Tibial nerve (tissue), 4 donors: Measurements from ENCODE around the gene UBR4. TPM values are rescaled to one million over a fixed set of nuclear protein-coding genes. Genes with fewer than 3 reads are reported as not detected.

Experiments used
- DNase-seq, 2 donors: peaks; one replicate each; pipeline ENCODE4 v3.0.0-alpha.2; 2019; ENCODE audit warnings: low spot score in 2 of 2
- H3K27ac ChIP-seq, 4 donors: fragments of 200-600 bp; sonication (generic) in 3 of 4; one replicate each; pipeline ENCODE4 v1.5.1; 2017 to 2019; ENCODE audit warnings: mild to moderate bottlenecking in 1 of 4
- H3K27me3 ChIP-seq, 2 donors: fragments of 200-600 bp; sonication (generic) in 1 of 2; one replicate each; pipeline versions ENCODE4 v1.5.1 to v1.6.0; 2017 to 2019
- H3K36me3 ChIP-seq, 3 donors: fragments of 200-600 bp; sonication (generic); one replicate each; pipeline ENCODE4 v1.5.1; 2018 to 2019
- H3K4me1 ChIP-seq, 4 donors: fragments of 200-600 bp; sonication (generic) in 3 of 4; one replicate each; pipeline ENCODE4 v1.5.1; 2017 to 2019
- H3K4me3 ChIP-seq, 4 donors: fragments of 200-600 bp; sonication (generic) in 3 of 4; one replicate each; pipeline ENCODE4 v1.5.1; 2017 to 2019; ENCODE audit warnings: mild to moderate bottlenecking in 1 of 4, moderate library complexity in 1 of 4
- H3K9me3 ChIP-seq, 4 donors: fragments of 200-600 bp; sonication (generic) in 3 of 4; one replicate each; pipeline ENCODE4 v1.5.1; 2017 to 2019
- EP300 ChIP-seq, 2 donors: sonication (generic); formaldehyde crosslinking; IDR thresholded peaks; one replicate each; pipeline ENCODE4 v1.6.1; 2017; ENCODE audit warnings: antibody characterized with exemption in 2 of 2, mild to moderate bottlenecking in 1 of 2
- POLR2A ChIP-seq, 2 donors: fragments of 450-650 bp; IDR thresholded peaks; one replicate each; pipeline ENCODE4 v1.6.1; 2017; ENCODE audit warnings: antibody characterized with exemption in 2 of 2, mild to moderate bottlenecking in 2 of 2, moderate library complexity in 2 of 2
- WGBS, 2 donors: methylation state at CpG; one replicate each; pipeline ENCODE4 v1.1.5; 2018; 5-methylcytosine and 5-hydroxymethylcytosine counted together
- total RNA-seq, 4 donors: library from RNA; depleted of rRNA; stranded (reverse); fragments of >200 nt; gene quantifications; one replicate each; pipeline ENCODE4 v1.1.0, GENCODE V29; 2016
- TF ChIP-seq, protein P1 (sequence below), 5 experiments: fragments of 200-600 bp in 3 of 5; fragments of 450-650 bp in 2 of 5; sonication (generic) in 3 of 5; IDR thresholded peaks; one replicate each; pipeline ENCODE4 v1.5.1; 2016 to 2019; ENCODE audit warnings: antibody characterized with exemption in 5 of 5, mild to moderate bottlenecking in 3 of 5, moderate library complexity in 2 of 5

UBR4 gene
- total RNA-seq, 4 donors from 2014 or later, result 107 to 190 (median 142) TPM

DNA sequence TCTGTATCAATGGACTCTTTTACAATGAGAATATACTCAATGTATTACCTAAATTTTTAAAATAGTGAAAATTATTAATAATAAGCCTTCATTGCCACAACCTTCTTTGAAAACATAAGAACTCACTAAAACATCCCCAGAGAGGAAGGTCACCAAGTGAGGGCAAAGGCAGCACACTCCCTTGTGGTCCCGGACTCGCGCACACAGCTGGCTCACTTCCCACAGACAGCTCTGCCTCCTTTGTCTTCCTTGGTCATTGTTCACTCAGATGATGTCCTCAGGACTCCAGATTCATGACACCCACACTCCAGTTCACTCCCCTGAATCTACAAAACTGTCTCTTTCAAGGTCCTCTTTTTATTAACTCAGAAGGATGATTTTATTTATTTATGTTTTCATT lies 19.2 kb upstream of the UBR4 start:
- Histone ChIP-seq H3K27me3 (no peaks in the 10 kb centered on the region), H3K9me3 (no peaks in the 10 kb centered on the region), H3K36me3 (peaks cover 6 to 100% (median 28%) of the 10 kb centered on the region in 3 donors), H3K4me1 (peaks cover 0 to 15% (median 0%) of the 10 kb centered on the region in 4 donors), H3K27ac (no peak overlapping the region), H3K4me3 (no peak overlapping the region)
- no peak for DNase-seq
- WGBS, 2 donors, result 64 to 74% methylated on average over 3 of the region's 3 CpGs
- TF ChIP-seq POLR2A (IDR thresholded peaks at IDR 0.05), result no peak
- TF ChIP-seq EP300 (IDR thresholded peaks at IDR 0.05), result no peak
- TF ChIP-seq, protein P1, sequence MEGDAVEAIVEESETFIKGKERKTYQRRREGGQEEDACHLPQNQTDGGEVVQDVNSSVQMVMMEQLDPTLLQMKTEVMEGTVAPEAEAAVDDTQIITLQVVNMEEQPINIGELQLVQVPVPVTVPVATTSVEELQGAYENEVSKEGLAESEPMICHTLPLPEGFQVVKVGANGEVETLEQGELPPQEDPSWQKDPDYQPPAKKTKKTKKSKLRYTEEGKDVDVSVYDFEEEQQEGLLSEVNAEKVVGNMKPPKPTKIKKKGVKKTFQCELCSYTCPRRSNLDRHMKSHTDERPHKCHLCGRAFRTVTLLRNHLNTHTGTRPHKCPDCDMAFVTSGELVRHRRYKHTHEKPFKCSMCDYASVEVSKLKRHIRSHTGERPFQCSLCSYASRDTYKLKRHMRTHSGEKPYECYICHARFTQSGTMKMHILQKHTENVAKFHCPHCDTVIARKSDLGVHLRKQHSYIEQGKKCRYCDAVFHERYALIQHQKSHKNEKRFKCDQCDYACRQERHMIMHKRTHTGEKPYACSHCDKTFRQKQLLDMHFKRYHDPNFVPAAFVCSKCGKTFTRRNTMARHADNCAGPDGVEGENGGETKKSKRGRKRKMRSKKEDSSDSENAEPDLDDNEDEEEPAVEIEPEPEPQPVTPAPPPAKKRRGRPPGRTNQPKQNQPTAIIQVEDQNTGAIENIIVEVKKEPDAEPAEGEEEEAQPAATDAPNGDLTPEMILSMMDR (IDR thresholded peaks at IDR 0.05), result no peak

DNA sequence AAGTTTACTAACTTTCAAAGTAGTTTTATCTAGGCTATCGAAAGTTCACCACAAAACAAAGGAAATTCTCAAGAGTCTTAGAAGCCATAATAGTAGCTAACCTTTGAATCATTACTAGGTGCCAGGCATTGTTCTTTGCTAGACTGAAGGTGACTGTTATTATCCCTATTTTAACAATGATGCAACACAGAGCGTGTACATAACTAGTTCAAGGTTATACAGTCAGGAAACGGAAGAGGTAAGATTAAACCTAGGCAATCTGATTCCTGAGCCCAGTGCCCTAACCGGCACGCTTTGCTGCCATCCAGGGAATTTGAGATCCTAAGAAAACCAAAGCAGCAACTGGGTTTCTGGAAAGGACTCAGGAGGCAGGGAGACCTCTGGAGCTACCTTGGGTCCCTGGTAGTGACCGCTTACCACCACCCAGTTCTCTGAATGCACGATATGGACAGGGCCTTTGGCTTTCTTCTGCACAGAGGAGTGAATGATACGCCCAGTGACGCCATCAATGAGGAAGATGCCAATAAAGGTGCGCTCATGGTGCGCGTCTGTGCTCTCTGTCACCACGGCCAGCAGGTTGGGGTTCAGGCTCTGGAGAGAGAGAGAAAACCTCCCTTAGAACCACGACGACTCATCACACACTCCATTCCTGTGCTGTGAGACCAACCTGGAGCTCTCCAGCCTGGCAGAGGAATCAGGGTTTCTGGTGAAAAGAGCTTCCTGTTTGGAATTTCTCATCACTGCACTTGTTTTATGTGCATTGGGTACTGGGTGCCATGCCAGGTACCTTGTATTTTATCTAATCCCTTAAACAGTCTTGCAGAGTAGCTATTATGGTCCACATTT lies 13.1 kb upstream of the UBR4 start:
- H3K4me3 ChIP-seq, result no peak overlapping the region
- H3K4me1 ChIP-seq, result no peaks in the 10 kb centered on the region
- no peak for DNase-seq
- TF ChIP-seq EP300 (IDR thresholded peaks at IDR 0.05) (no peak), POLR2A (IDR thresholded peaks at IDR 0.05) (no peak)
- TF ChIP-seq, protein P1 (IDR thresholded peaks at IDR 0.05), result no peak
- no peak overlapping the region for H3K27ac ChIP-seq
- H3K9me3 ChIP-seq, result no peaks in the 10 kb centered on the region
- H3K27me3 ChIP-seq, result no peaks in the 10 kb centered on the region
- 91 to 93% methylated on average over 15 of the region's 15 CpGs for WGBS, 2 donors
- H3K36me3 ChIP-seq, result peaks cover 6 to 100% (median 37%) of the 10 kb centered on the region in 3 donors

GRCh38 chr1:19222573-19222972 lies 12.5 kb upstream of the UBR4 start:
- H3K4me1 ChIP-seq, result no peaks in the 10 kb centered on the region
- TF ChIP-seq, protein P1 (IDR thresholded peaks at IDR 0.05), result no peak
- TF ChIP-seq EP300 (IDR thresholded peaks at IDR 0.05) (no peak), POLR2A (IDR thresholded peaks at IDR 0.05) (no peak)
- H3K36me3 ChIP-seq, result peaks cover 6 to 100% (median 37%) of the 10 kb centered on the region in 3 donors
- DNase-seq, result no peak
- no peaks in the 10 kb centered on the region for H3K27me3 ChIP-seq
- WGBS, 2 donors, result 92 to 93% methylated on average over 11 of the region's 11 CpGs
- H3K4me3 ChIP-seq, result no peak overlapping the region
- no peak overlapping the region for H3K27ac ChIP-seq
- no peaks in the 10 kb centered on the region for H3K9me3 ChIP-seq

DNA sequence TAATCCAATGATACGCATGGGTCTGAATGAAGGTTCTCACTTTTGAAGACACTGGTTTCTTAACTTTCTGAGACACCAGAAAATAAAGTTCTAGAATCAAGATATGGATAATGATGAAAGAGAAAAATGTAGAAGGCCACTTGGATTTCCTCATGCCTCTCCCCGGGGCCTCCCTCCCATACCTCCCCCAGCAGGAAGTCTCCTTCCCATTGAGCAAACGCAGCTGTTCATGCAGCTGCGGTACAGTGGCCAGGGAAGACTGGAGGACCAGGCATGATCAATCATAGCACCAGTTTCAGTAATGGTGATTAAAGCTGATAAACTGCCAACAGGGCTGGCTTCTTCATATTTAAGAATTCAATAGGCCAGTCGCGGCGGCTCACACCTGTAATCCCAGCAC lies 10.9 kb upstream of the UBR4 start:
- DNase-seq, result no peak

More for the DNA sequence above, 10.9 kb upstream of the UBR4 start:
- H3K4me1 ChIP-seq, result no peaks in the 10 kb centered on the region
- 85% methylated on average over 7 of the region's 7 CpGs for WGBS, 2 donors
- TF ChIP-seq POLR2A (IDR thresholded peaks at IDR 0.05) (no peak), EP300 (IDR thresholded peaks at IDR 0.05) (no peak)
- TF ChIP-seq, protein P1 (IDR thresholded peaks at IDR 0.05), result no peak
- no peaks in the 10 kb centered on the region for H3K9me3 ChIP-seq
- H3K27me3 ChIP-seq, result no peaks in the 10 kb centered on the region
- H3K4me3 ChIP-seq, result no peak overlapping the region
- peaks cover 0 to 99% (median 35%) of the 10 kb centered on the region in 3 donors for H3K36me3 ChIP-seq
- no peak overlapping the region for H3K27ac ChIP-seq
